Esophagus squamous epithelium (tissue), 5 donors: ENCODE data around the gene BRICD5. TPM values are rescaled to one million over a fixed set of nuclear protein-coding genes. Genes with fewer than 3 reads are reported as not detected.

Source experiments
- DNase-seq: peaks from one replicate; lab custom pipeline; 2025; lab: John Stamatoyannopoulos, UW
- H3K27ac ChIP-seq, 4 donors: fragments of 200-600 bp; sonication (generic); one replicate each; pipeline ENCODE4 v1.5.1; 2016 to 2019; ENCODE audit warnings: mild to moderate bottlenecking in 1 of 4
- H3K27me3 ChIP-seq, 4 donors: fragments of 200-600 bp; sonication (generic); 1 replicate in 3 of 4; 2 replicates in 1 of 4; pipeline versions ENCODE4 v1.5.1 to v1.6.0; 2017 to 2021; ENCODE audit warnings: antibody characterized with exemption in 1 of 4
- H3K36me3 ChIP-seq, 3 donors: fragments of 200-600 bp; sonication (generic); one replicate each; pipeline ENCODE4 v1.5.1; 2016 to 2019
- H3K4me1 ChIP-seq, 3 donors: fragments of 200-600 bp; sonication (generic); one replicate each; pipeline ENCODE4 v1.5.1; 2017 to 2019
- H3K4me3 ChIP-seq, 4 donors: fragments of 200-600 bp; sonication (generic); 1 replicate in 3 of 4; 2 replicates in 1 of 4; pipeline ENCODE4 v1.5.1; 2016 to 2019; ENCODE audit warnings: mild to moderate bottlenecking in 2 of 4, moderate library complexity in 1 of 4
- H3K9me3 ChIP-seq, 3 donors: fragments of 200-600 bp; sonication (generic); one replicate each; pipeline ENCODE4 v1.5.1; 2016 to 2019
- CTCF ChIP-seq, 6 experiments: fragments of 450-650 bp in 4 of 6; fragments of 200-600 bp in 2 of 6; sonication (generic) in 2 of 6; IDR thresholded peaks; one replicate each; pipeline ENCODE4 v1.5.1; 2016 to 2019; ENCODE audit warnings: antibody characterized with exemption in 6 of 6, mild to moderate bottlenecking in 4 of 6, moderate library complexity in 4 of 6
- POLR2A ChIP-seq, 4 donors: fragments of 450-650 bp; IDR thresholded peaks; one replicate each; pipeline ENCODE4 v1.6.1; 2017; ENCODE audit warnings: antibody characterized with exemption in 4 of 4, mild to moderate bottlenecking in 4 of 4, moderate library complexity in 3 of 4
- WGBS, 2 donors: methylation state at CpG; one replicate each; pipeline ENCODE4 v1.1.5; 2018; 5-methylcytosine and 5-hydroxymethylcytosine counted together
- intact Hi-C: fragments of 100-400 bp; cut with DNase I; formaldehyde crosslinking; loops from one replicate; pipeline ENCODE4 v1.15.0; 2022
- total RNA-seq, 4 donors: library from RNA; depleted of rRNA; stranded (reverse); fragments of >200 nt; gene quantifications; one replicate each; pipeline ENCODE4 v1.1.0, GENCODE V29; 2016
- donor health status: DM: yes; HTN: yes; CAD: no.

BRICD5 gene
- total RNA-seq, 4 donors from 2014 or later = 1.1 to 2.0 (median 1.6) TPM; not detected in 1

GRCh38 chr16:2178321-2179106 is 32.1 kb downstream of the BRICD5 start:
- DNase-seq = no peak
- 20 to 60% methylated on average over 1 of the region's 106 CpGs for WGBS, 2 donors
- H3K36me3 ChIP-seq = peaks cover 26 to 50% (median 27%) of the 10 kb centered on the region in 3 donors

GRCh38 chr16:2177561-2177960 is 33.1 kb downstream of the BRICD5 start:
- no peak for DNase-seq
- 94 to 96% methylated on average over 7 to 8 of the region's 20 CpGs for WGBS, 2 donors
- Histone ChIP-seq H3K4me3 (no peak overlapping the region), H3K4me1 (peaks cover 0 to 47% (median 15%) of the 10 kb centered on the region in 3 donors), H3K27me3 (no peaks in the 10 kb centered on the region), H3K27ac (no peak overlapping the region), H3K36me3 (peaks cover 34 to 60% (median 36%) of the 10 kb centered on the region in 3 donors), H3K9me3 (no peaks in the 10 kb centered on the region)
- intact Hi-C loops = no loop called here
- TF ChIP-seq POLR2A (IDR thresholded peaks at IDR 0.05) = no peak
- TF ChIP-seq CTCF (IDR thresholded peaks at IDR 0.05) = no peak

More at GRCh38 chr16:2178321-2179106, 32.1 kb downstream of the BRICD5 start:
- no peak overlapping the region for H3K27ac ChIP-seq
- H3K27me3 ChIP-seq = no peaks in the 10 kb centered on the region
- peaks cover 0 to 44% (median 15%) of the 10 kb centered on the region in 3 donors for H3K4me1 ChIP-seq
- H3K4me3 ChIP-seq = no peak overlapping the region
- intact Hi-C loops = no loop called here
- H3K9me3 ChIP-seq = no peaks in the 10 kb centered on the region
- TF ChIP-seq CTCF (IDR thresholded peaks at IDR 0.05) (no peak), POLR2A (IDR thresholded peaks at IDR 0.05) (no peak)

GRCh38 chr16:2177101-2177500 is 33.6 kb downstream of the BRICD5 start:
- Histone ChIP-seq H3K27me3 (no peaks in the 10 kb centered on the region), H3K27ac (no peak overlapping the region), H3K4me3 (no peak overlapping the region), H3K36me3 (peaks cover 34 to 65% (median 41%) of the 10 kb centered on the region in 3 donors), H3K4me1 (peaks cover 0 to 47% (median 15%) of the 10 kb centered on the region in 3 donors), H3K9me3 (no peaks in the 10 kb centered on the region)
- DNase-seq = no peak
- intact Hi-C loops = no loop called here
- 81 to 100% methylated on average over 1 to 8 of the region's 18 CpGs for WGBS, 2 donors
- no peak for TF ChIP-seq POLR2A (IDR thresholded peaks at IDR 0.05)
- TF ChIP-seq CTCF (IDR thresholded peaks at IDR 0.05) = no peak

- peaks cover 0 to 53% (median 15%) of the 10 kb centered on the region in 3 donors for H3K4me1 ChIP-seq
- WGBS, 2 donors = no CpG with 5 or more reads among the region's 23 CpGs
- no peaks in the 10 kb centered on the region for H3K27me3 ChIP-seq
- H3K27ac ChIP-seq = peak overlapping the region in 1 of 4 donors; percentile 13
- no peak overlapping the region for H3K4me3 ChIP-seq
- H3K9me3 ChIP-seq = no peaks in the 10 kb centered on the region
- H3K36me3 ChIP-seq = peaks cover 34 to 75% (median 43%) of the 10 kb centered on the region in 3 donors
- TF ChIP-seq CTCF (IDR thresholded peaks at IDR 0.05) = no peak
- no peak for TF ChIP-seq POLR2A (IDR thresholded peaks at IDR 0.05)
- DNase-seq = no peak
- intact Hi-C loops = no loop called here
Measured at GRCh38 chr16:2176047-2176446, 34.6 kb downstream of the BRICD5 start.

- no peak for TF ChIP-seq POLR2A (IDR thresholded peaks at IDR 0.05)
- peak in 1 of 6 experiments; percentile 17 for TF ChIP-seq CTCF (IDR thresholded peaks at IDR 0.05)
- no peak overlapping the region for H3K4me3 ChIP-seq
- no peaks in the 10 kb centered on the region for H3K9me3 ChIP-seq
- 89 to 100% methylated on average over 1 to 5 of the region's 10 CpGs for WGBS, 2 donors
- no peaks in the 10 kb centered on the region for H3K27me3 ChIP-seq
- DNase-seq = no peak
- intact Hi-C loops = no loop called here
- peaks cover 36 to 81% (median 43%) of the 10 kb centered on the region in 3 donors for H3K36me3 ChIP-seq
- no peak overlapping the region for H3K27ac ChIP-seq
- H3K4me1 ChIP-seq = peaks cover 0 to 53% (median 15%) of the 10 kb centered on the region in 3 donors
Measured at GRCh38 chr16:2175454-2175853, 35.2 kb downstream of the BRICD5 start.
